Aorta (tissue), 5 donors: ENCODE data around the gene CDK5. TPM values are rescaled to one million over a fixed set of nuclear protein-coding genes. Genes with fewer than 3 reads are reported as not detected.

Source experiments
- ATAC-seq: fragments of 200-7000 bp; cut with Tn5 transposase; one replicate; pipeline ENCODE4 v1.9.1; 2022; ENCODE audit warnings: moderate library complexity; ENCODE audit not compliant: low FRiP score
- DNase-seq, 2 donors: peaks; one replicate each; pipeline ENCODE4 v3.0.0-alpha.2; 2020
- H3K27ac ChIP-seq, 2 donors: one replicate each; pipeline ENCODE4 v1.5.1; 2013; ENCODE audit warnings: low read length in 2 of 2, mild to moderate bottlenecking in 2 of 2, moderate library complexity in 2 of 2, control low read depth in 1 of 2, inconsistent platforms in 1 of 2, low read depth in 1 of 2
- H3K27me3 ChIP-seq, 2 donors: one replicate each; pipeline ENCODE4 v1.6.1; 2013; ENCODE audit warnings: control low read depth in 1 of 2, low read length in 1 of 2, mild to moderate bottlenecking in 1 of 2, moderate library complexity in 1 of 2; ENCODE audit not compliant: insufficient read depth in 2 of 2, control insufficient read depth in 1 of 2
- H3K36me3 ChIP-seq, 2 donors: one replicate each; pipeline ENCODE4 v1.6.1; 2013; ENCODE audit warnings: control low read depth in 1 of 2, low read length in 1 of 2, mild to moderate bottlenecking in 1 of 2; ENCODE audit not compliant: insufficient read depth in 2 of 2, control insufficient read depth in 1 of 2
- H3K4me1 ChIP-seq, 2 donors: one replicate each; pipeline ENCODE4 v1.6.1; 2013; ENCODE audit warnings: low read length in 2 of 2, control low read depth in 1 of 2, mild to moderate bottlenecking in 1 of 2, moderate library complexity in 1 of 2; ENCODE audit not compliant: insufficient read depth in 2 of 2, control insufficient read depth in 1 of 2
- H3K4me3 ChIP-seq, 2 donors: one replicate each; pipeline ENCODE4 v1.5.1; 2013; ENCODE audit warnings: low read length in 2 of 2, control low read depth in 1 of 2, mild to moderate bottlenecking in 1 of 2
- H3K9me3 ChIP-seq: one replicate; pipeline ENCODE4 v1.6.1; 2013; ENCODE audit warnings: mild to moderate bottlenecking, low read length; ENCODE audit not compliant: control insufficient read depth
- WGBS, 2 donors: extraction: QIAGEN DNeasy Blood & Tissue Kit; methylation state at CpG; one replicate each; pipeline ENCODE4 v1.1.7; 2013; 5-methylcytosine and 5-hydroxymethylcytosine counted together
- intact Hi-C, 2 donors: fragments of 100-400 bp; cut with DNase I; formaldehyde crosslinking; loops; one replicate each; pipeline versions ENCODE4 v1.14.2 to v1.15.0; 2022
- polyA plus RNA-seq, 2 donors: library from polyadenylated mRNA; stranded (reverse); fragments of 200-250 nt; gene quantifications; one replicate each; pipeline ENCODE4 v1.2.3, GENCODE V29; 2013
- total RNA-seq, 2 donors: library from RNA; stranded (reverse); fragmentation: NEBNext Ultra II Directional; extraction: Animal tissue kit (Norgen Biotek cat#: 25700); gene quantifications; one replicate each; pipeline ENCODE4 v1.2.1, GENCODE V29; 2021
- donor health status: healthy with polysubstance abuse.
- donor health status: Bipolar disorder and iron deficiency.
- donor health status: DM: no; HTN: no; CAD: no.
- donor health status: DM: no; HTN: no; CAD: no.
- donor health status: DM: yes; HTN: yes; CAD: no.

CDK5 gene
- total and polyA plus RNA-seq, 4 donors, result 4.1 to 8.9 (median 6.3) TPM

DNA sequence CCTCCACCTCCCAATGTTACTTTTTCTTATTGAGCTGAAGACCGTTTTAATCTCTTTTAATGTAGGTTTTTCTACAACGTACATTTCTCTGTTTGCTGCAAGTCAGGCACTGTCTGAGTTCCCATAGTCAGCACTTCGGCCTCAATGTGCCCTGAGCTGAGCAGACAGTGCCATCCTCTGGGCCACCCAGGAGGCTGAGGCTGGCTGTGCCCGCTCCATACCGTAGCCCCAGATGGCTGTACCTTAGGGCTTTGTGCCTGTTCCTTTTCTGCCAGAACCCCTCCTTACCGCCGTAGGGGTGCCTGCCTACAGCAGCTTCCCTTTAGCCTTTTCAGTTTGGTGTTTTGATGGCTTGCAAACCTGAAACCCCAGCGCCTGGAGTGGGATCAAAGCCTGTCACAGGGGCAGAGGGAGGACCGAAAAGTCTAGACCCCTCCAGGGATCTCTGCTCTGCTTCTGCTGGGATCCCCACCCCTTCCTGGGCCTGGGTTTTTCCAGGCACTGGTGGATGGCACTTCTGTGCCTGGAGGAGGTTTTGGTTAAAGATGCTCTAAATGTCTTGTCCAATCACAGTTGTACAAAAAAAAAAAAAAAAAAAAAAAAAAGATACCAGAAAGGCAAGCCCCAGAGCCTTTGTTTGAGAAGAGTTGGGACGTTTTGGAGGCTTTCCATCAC is 37.6 kb upstream of the CDK5 start:
- WGBS, 2 donors, result 75 to 81% methylated on average over 10 of the region's 10 CpGs
- ATAC-seq, result no peak

DNA sequence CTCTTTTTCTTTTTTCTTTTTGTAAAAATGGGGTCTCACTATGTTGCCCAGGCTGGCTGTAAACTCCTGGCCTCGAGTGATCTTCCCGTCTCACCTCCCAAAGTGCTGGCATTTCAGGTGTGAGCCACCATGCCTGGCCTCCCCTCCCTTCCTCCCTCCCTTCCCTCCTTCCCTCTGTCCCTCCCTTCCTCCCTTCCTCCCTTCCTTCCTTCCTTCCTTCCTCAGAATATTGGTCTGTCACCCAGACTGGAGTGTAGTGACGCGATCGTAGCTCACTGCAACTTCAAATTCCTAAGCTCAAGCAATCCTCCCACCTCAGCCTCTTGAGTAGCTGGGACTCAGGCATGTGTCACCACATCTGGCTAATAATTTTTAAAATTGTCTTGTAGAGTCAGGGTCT is 37.0 kb upstream of the CDK5 start:
- no peaks in the 10 kb centered on the region for H3K4me1 ChIP-seq
- DNase-seq (no peak), ATAC-seq (no peak)
- H3K36me3 ChIP-seq, result no peaks in the 10 kb centered on the region
- H3K27me3 ChIP-seq, result no peaks in the 10 kb centered on the region
- no peak overlapping the region for H3K4me3 ChIP-seq
- no peak overlapping the region for H3K27ac ChIP-seq
- no peaks in the 10 kb centered on the region for H3K9me3 ChIP-seq
- intact Hi-C loops, result no loop called here
- WGBS, 2 donors, result 87 to 89% methylated on average over 5 of the region's 5 CpGs

More for the DNA sequence above, 37.6 kb upstream of the CDK5 start:
- Histone ChIP-seq H3K27ac (no peak overlapping the region), H3K27me3 (no peaks in the 10 kb centered on the region), H3K4me3 (no peak overlapping the region), H3K4me1 (no peaks in the 10 kb centered on the region), H3K9me3 (no peaks in the 10 kb centered on the region), H3K36me3 (no peaks in the 10 kb centered on the region)
- DNase-seq, result no peak
- intact Hi-C loops, result no loop called here

GRCh38 chr7:151093748-151094147 is 36.1 kb upstream of the CDK5 start:
- ATAC-seq (no peak), DNase-seq (no peak)
- no peaks in the 10 kb centered on the region for H3K4me1 ChIP-seq
- WGBS, 2 donors, result 93 to 97% methylated on average over 6 of the region's 6 CpGs
- no peaks in the 10 kb centered on the region for H3K27me3 ChIP-seq
- H3K27ac ChIP-seq, result no peak overlapping the region
- H3K9me3 ChIP-seq, result no peaks in the 10 kb centered on the region
- no peaks in the 10 kb centered on the region for H3K36me3 ChIP-seq
- H3K4me3 ChIP-seq, result no peak overlapping the region
- intact Hi-C loops, result no loop called here

DNA sequence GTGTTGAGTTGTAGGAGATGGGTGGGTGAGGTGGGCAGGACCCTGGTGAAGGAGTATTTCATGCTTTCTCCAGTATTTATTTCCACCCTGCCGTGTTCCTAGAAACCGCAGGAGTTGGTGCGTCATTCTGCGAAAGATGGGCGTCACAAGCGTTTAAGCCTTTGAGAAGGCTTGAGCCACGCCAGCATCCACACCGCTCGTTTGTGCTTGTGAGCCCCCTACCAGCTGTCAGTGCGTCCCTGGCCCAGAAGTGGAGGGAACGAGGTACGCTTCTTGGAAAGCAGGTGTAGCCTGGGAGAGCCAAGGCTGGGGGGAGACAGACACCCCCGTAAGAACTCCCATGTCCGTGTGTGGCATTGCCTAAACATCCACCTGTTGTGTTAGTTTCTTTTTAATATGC is 34.3 kb upstream of the CDK5 start:
- no peak overlapping the region for H3K4me3 ChIP-seq
- DNase-seq (no peak), ATAC-seq (no peak)
- intact Hi-C loops, result loop anchor here in 1 of 2 donors (2.0 kb wide), 1 partner anchor 17 kb away; no protein-coding TSS in a partner anchor
- H3K27me3 ChIP-seq, result no peaks in the 10 kb centered on the region
- no peak overlapping the region for H3K27ac ChIP-seq
- 89 to 90% methylated on average over 14 of the region's 14 CpGs for WGBS, 2 donors
- no peaks in the 10 kb centered on the region for H3K36me3 ChIP-seq
- H3K4me1 ChIP-seq, result no peaks in the 10 kb centered on the region
- no peaks in the 10 kb centered on the region for H3K9me3 ChIP-seq

DNA sequence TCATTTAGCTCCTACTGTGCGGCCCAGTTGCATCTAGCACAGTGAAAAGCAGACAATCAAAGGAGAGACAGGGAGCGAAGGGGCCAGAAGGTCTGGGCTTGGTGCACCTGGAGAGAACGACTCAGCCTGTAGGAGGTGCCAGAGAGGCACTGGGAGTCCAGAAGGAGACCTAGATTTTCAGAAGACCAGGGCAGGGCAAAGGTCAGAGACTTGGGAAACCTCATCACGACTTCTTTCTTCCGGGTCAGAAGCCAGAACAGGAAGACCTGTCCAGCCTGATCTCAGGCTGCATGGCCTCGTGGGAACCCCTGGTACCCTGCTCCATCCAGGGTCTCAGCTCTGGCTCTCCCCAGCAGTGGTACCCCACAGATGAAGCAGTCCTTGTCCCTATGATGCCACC is 33.7 kb upstream of the CDK5 start:
- ATAC-seq (no peak), DNase-seq (no peak)
- H3K4me1 ChIP-seq, result no peaks in the 10 kb centered on the region
- no peak overlapping the region for H3K4me3 ChIP-seq
- H3K36me3 ChIP-seq, result no peaks in the 10 kb centered on the region
- no peaks in the 10 kb centered on the region for H3K27me3 ChIP-seq
- H3K9me3 ChIP-seq, result no peaks in the 10 kb centered on the region
- WGBS, 2 donors, result 67 to 69% methylated on average over 6 of the region's 6 CpGs
- intact Hi-C loops, result loop anchor here in 1 of 2 donors (2.0 kb wide), 1 partner anchor 17 kb away; no protein-coding TSS in a partner anchor
- no peak overlapping the region for H3K27ac ChIP-seq

GRCh38 chr7:151091003-151091402 is 33.3 kb upstream of the CDK5 start:
- WGBS, 2 donors, result 83 to 89% methylated on average over 7 of the region's 7 CpGs
- no peaks in the 10 kb centered on the region for H3K36me3 ChIP-seq
- no peaks in the 10 kb centered on the region for H3K27me3 ChIP-seq
- DNase-seq (no peak), ATAC-seq (no peak)
- H3K27ac ChIP-seq, result no peak overlapping the region
- no peaks in the 10 kb centered on the region for H3K9me3 ChIP-seq
- intact Hi-C loops, result loop anchor here in 1 of 2 donors (2.0 kb wide), 1 partner anchor 18 kb away; no protein-coding TSS in a partner anchor
- H3K4me1 ChIP-seq, result no peaks in the 10 kb centered on the region
- H3K4me3 ChIP-seq, result no peak overlapping the region

DNA sequence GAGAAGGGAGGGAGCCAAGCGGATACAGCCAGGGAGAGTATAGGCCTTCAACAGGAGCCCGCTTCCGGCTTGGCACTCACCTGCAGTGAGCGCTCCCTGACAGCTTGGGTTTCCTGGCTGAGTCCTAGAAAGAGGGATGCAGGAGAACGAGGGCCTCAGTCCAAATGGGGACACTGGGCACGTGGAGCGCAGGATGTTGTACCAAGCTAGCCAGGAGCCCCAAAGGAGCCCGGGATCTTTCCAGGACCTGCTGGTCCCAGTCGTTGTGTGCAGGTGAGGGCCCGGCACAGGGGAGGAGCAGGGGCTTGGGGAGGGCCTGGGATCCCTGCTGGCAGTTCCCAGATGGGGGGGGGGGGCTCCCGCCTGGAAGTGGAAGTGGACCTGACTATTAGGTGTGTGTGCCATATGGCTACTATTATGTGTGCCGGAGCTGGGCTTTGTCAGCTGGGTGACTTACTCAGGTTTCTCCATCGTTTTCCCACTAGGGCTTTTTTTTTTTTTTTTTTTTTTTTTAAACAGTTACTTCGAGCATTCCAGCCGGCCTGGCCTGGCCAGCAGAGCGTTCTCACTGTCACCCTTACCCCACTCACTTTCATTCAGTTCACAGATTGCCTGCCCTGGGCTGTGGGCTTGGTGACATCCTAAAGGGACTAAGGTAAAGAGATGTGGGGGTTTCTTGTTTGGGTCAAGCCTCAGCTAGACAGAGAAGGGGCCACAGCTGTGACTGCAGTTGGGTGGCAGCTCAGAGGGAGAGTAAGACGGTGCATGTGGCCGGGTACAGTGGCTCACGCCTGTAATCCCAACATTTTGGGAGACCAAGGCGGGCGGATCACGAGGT is 32.4 kb upstream of the CDK5 start:
- Histone ChIP-seq H3K36me3 (no peaks in the 10 kb centered on the region), H3K4me1 (no peaks in the 10 kb centered on the region), H3K9me3 (no peaks in the 10 kb centered on the region), H3K27me3 (no peaks in the 10 kb centered on the region), H3K27ac (no peak overlapping the region), H3K4me3 (no peak overlapping the region)
- intact Hi-C loops, result loop anchor here in 1 of 2 donors (2.0 kb wide), 1 partner anchor 19 kb away; no protein-coding TSS in a partner anchor
- 77% methylated on average over 22 of the region's 22 CpGs for WGBS, 2 donors
- ATAC-seq (no peak), DNase-seq (no peak)

GRCh38 chr7:151088856-151089699 is 31.4 kb upstream of the CDK5 start:
- ATAC-seq, result peak; percentile 55
- H3K27me3 ChIP-seq, result no peaks in the 10 kb centered on the region
- no peaks in the 10 kb centered on the region for H3K9me3 ChIP-seq
- intact Hi-C loops, result no loop called here
- H3K36me3 ChIP-seq, result no peaks in the 10 kb centered on the region
- H3K4me1 ChIP-seq, result no peaks in the 10 kb centered on the region
- WGBS, 2 donors, result 76 to 80% methylated on average over 29 to 30 of the region's 30 CpGs
- peak; percentile 86 to 94 for DNase-seq
- H3K4me3 ChIP-seq, result no peak overlapping the region
- no peak overlapping the region for H3K27ac ChIP-seq
